K562 (cell line): ENCODE results near the gene ADGRE2. TPM values are rescaled to one million over a fixed set of nuclear protein-coding genes. Genes with fewer than 3 reads are reported as not detected.

Experiments
- ATAC-seq: fragments of 200-7000 bp; cut with Tn5 transposase; 3 replicates; pipeline ENCODE4 v1.9.1; 2020; ENCODE audit warnings: moderate library complexity
- BruUV-seq: library from RNA; stranded (reverse); fragments of 400-500 nt; replicated peaks from 2 replicates; lab custom pipeline; 2021; lab: Mats Ljungman, UMichigan
- CTCF ChIA-PET: fragments of 300-600 bp; formaldehyde crosslinking; extraction: SDS; loops from one replicate; lab custom pipeline; 2021; ENCODE audit warnings: low intra/inter-chr PET ratio; lab: Yijun Ruan, JAX
- POLR2A ChIA-PET: fragments of 300-600, 350-650 bp; sonication (Branson Sonifier 250); formaldehyde crosslinking; extraction: SDS; loops from one replicate; lab custom pipeline; 2021; ENCODE audit warnings: antibody characterized with exemption, inconsistent platforms; lab: Yijun Ruan, JAX
- DNase-seq, 4 experiments: peaks; one replicate each; pipeline versions ENCODE4 v3.0.0 to v3.0.0-alpha.2; 2011 to 2018; ENCODE audit warnings: low spot score in 3 of 4, mixed read lengths in 3 of 4; ENCODE audit errors: extremely low read depth in 1 of 4
- FAIRE-seq: peaks from 2 replicates; lab custom pipeline; 2011; peaks lifted over from hg19 to GRCh38; lab: Jason Lieb, UNC
- H2AFZ ChIP-seq: 2 replicates; pipeline ENCODE4 v1.6.0; 2011; ENCODE audit warnings: low read depth, low read length, control low read depth, inconsistent platforms
- H3K27ac ChIP-seq: fragments of 200-600 bp; 3 replicates; pipeline ENCODE4 v1.8.0; 2011; ENCODE audit warnings: low read depth, mild to moderate bottlenecking, control low read depth, inconsistent platforms, low read length, moderate library complexity, mixed read lengths; ENCODE audit errors: extremely low read depth
- H3K27me3 ChIP-seq, 2 experiments: fragments of 300-600 bp in 1 of 2; 2 replicates in 1 of 2; 3 replicates in 1 of 2; pipeline versions ENCODE4 v1.6.0 to v1.8.0; 2011; ENCODE audit warnings: inconsistent platforms in 2 of 2, low read length in 2 of 2, mild to moderate bottlenecking in 1 of 2, mixed read lengths in 1 of 2, moderate library complexity in 1 of 2; ENCODE audit not compliant: control insufficient read depth in 2 of 2, insufficient read depth in 2 of 2
- H3K36me3 ChIP-seq: fragments of 300-600 bp; 3 replicates; pipeline ENCODE4 v1.8.0; 2011; ENCODE audit warnings: mild to moderate bottlenecking, low read length, inconsistent platforms; ENCODE audit not compliant: control insufficient read depth, insufficient read depth
- H3K4me1 ChIP-seq, 2 experiments: fragments of 200-600 bp in 1 of 2; replicated peaks in 1 of 2; 2 replicates in 1 of 2; 3 replicates in 1 of 2; pipeline versions ENCODE4 v1.5.1 to v1.8.0; 2011; ENCODE audit warnings: inconsistent platforms in 2 of 2, low read length in 2 of 2, mild to moderate bottlenecking in 1 of 2, mixed read lengths in 1 of 2, moderate library complexity in 1 of 2; ENCODE audit not compliant: control insufficient read depth in 2 of 2, insufficient read depth in 2 of 2
- H3K4me2 ChIP-seq: 2 replicates; pipeline ENCODE4 v1.6.1; 2011; ENCODE audit warnings: low read length, control low read depth, inconsistent platforms, mixed read lengths; ENCODE audit not compliant: insufficient read depth
- H3K4me3 ChIP-seq: fragments of 200-600 bp; sonication (generic), shearing (Covaris generic); 2 replicates; pipeline ENCODE4 v1.5.1; 2016; ENCODE audit warnings: control low read depth, inconsistent platforms
- H3K79me2 ChIP-seq: fragments of 200-600 bp; 3 replicates; pipeline ENCODE4 v1.8.0; 2011; ENCODE audit warnings: low read length, inconsistent platforms; ENCODE audit not compliant: control insufficient read depth, insufficient read depth
- H3K9ac ChIP-seq, 2 experiments: 2 replicates each; pipeline versions ENCODE4 v1.6.0 to v1.6.1; 2011; ENCODE audit warnings: low read depth in 2 of 2, low read length in 2 of 2, control low read depth in 1 of 2, inconsistent platforms in 1 of 2, mild to moderate bottlenecking in 1 of 2, mixed read lengths in 1 of 2; ENCODE audit not compliant: insufficient read depth in 1 of 2
- H3K9me1 ChIP-seq: one replicate; pipeline ENCODE4 v1.6.0; 2011; ENCODE audit warnings: inconsistent platforms, mild to moderate bottlenecking, low read length, moderate library complexity; ENCODE audit not compliant: control insufficient read depth, insufficient read depth
- H3K9me3 ChIP-seq: replicated peaks from 2 replicates; pipeline ENCODE4 v1.5.1; 2011; ENCODE audit warnings: low read depth, low read length, inconsistent platforms; ENCODE audit not compliant: control insufficient read depth, insufficient read depth
- H4K20me1 ChIP-seq: replicated peaks from 2 replicates; pipeline ENCODE4 v1.6.1; 2011; ENCODE audit warnings: low read length, inconsistent platforms, mixed read lengths; ENCODE audit not compliant: control insufficient read depth, insufficient read depth
- FOSL1 ChIP-seq: fragments of 200-800 bp; sonication (Bioruptor generic); conservative IDR thresholded peaks from 2 replicates; pipeline ENCODE4 v1.6.1; 2016; ENCODE audit warnings: missing genetic modification characterization, missing compliant biosample characterization
- GTF2B ChIP-seq: IDR thresholded peaks from 2 replicates; pipeline ENCODE4 v1.6.1; 2011; ENCODE audit not compliant: insufficient read length; ENCODE audit errors: extremely low read depth
- MAFF ChIP-seq: IDR thresholded peaks from 2 replicates; pipeline ENCODE4 v1.6.1; 2012; ENCODE audit warnings: low read length, improper control_type of control experiment
- PHF20 ChIP-seq: fragments of 450-650 bp; IDR thresholded peaks from 2 replicates; pipeline ENCODE4 v1.6.1; 2018; ENCODE audit not compliant: partially characterized antibody
- PREB ChIP-seq: sonication (generic); formaldehyde crosslinking; IDR thresholded peaks from 2 replicates; pipeline ENCODE4 v1.8.1; 2023; ENCODE audit warnings: mild to moderate bottlenecking, missing genetic modification reagents
- RBM22 ChIP-seq: fragments of 200-400 bp; formaldehyde crosslinking; IDR thresholded peaks from 2 replicates; pipeline ENCODE4 v1.6.1; 2018; ENCODE audit warnings: low read length, low read depth; ENCODE audit not compliant: poor library complexity, severe bottlenecking
- SIN3B ChIP-seq: fragments of 450-650 bp; IDR thresholded peaks from 2 replicates; pipeline ENCODE4 v1.6.1; 2017; ENCODE audit warnings: low read depth, mild to moderate bottlenecking, moderate library complexity
- SMARCA5 ChIP-seq: fragments of 450-650 bp; IDR thresholded peaks from 2 replicates; pipeline ENCODE4 v1.6.1; 2016
- TRIM28 ChIP-seq: fragments of 450-650 bp; IDR thresholded peaks from 2 replicates; pipeline ENCODE4 v1.6.1; 2017
- XRCC3 ChIP-seq: fragments of 450-650 bp; IDR thresholded peaks from 2 replicates; pipeline ENCODE4 v1.6.1; 2017; ENCODE audit warnings: mild to moderate bottlenecking, moderate library complexity
- ZFP30 ChIP-seq: fragments of 250-450 bp; sonication (Bioruptor Pico); IDR thresholded peaks from 2 replicates; pipeline ENCODE4 v1.8.0; 2022; ENCODE audit warnings: moderate library complexity, mild to moderate bottlenecking, inconsistent platforms, borderline replicate concordance
- ZNF274 ChIP-seq: IDR thresholded peaks from 2 replicates; pipeline ENCODE4 v1.6.1; 2011; ENCODE audit warnings: low read depth, mild to moderate bottlenecking, low read length, moderate library complexity, borderline replicate concordance
- ZNF398 ChIP-seq: fragments of 250-450 bp; sonication (Bioruptor Pico); IDR thresholded peaks from 2 replicates; pipeline ENCODE4 v1.8.0; 2021; ENCODE audit warnings: moderate library complexity, mild to moderate bottlenecking, inconsistent platforms
- WGBS: fragments of 100-300 bp; shearing (Covaris generic); methylation state at CpG from one replicate; pipeline ENCODE4 v1.1.6; 2016; ENCODE audit warnings: low coverage, mixed read lengths; ENCODE audit not compliant: insufficient coverage; ENCODE audit errors: missing lambda C conversion rate; 5-methylcytosine and 5-hydroxymethylcytosine counted together
- in situ Hi-C: fragments of 300-500 bp; cut with MboI; formaldehyde crosslinking; loops from 4 replicates; pipeline ENCODE4 v1.15.0; 2018; ENCODE audit warnings: inconsistent platforms, mixed read lengths
- intact Hi-C: fragments of 100-400 bp; cut with micrococcal nuclease; formaldehyde crosslinking; loops from 2 replicates; pipeline ENCODE4 v1.14.2; 2022
- polyA plus RNA-seq, 8 experiments: library from polyadenylated mRNA; depleted of rRNA in 4 of 8; stranded (reverse) in 5 of 8; unstranded in 3 of 8; fragments of >200 nt; fragmentation: Nextera tagmentation in 2 of 8; fragmentation: Illumina TruSeq in 1 of 8; extraction: Ambion mirVana in 2 of 8; extraction: Trizol in 1 of 8; gene quantifications; 2 replicates each; pipeline versions ENCODE4 v1.2.1 to v1.2.3, GENCODE V29; 2011 to 2014; ENCODE audit warnings: inconsistent platforms in 1 of 8, missing spikeins in 1 of 8
- total RNA-seq, 7 experiments: library from RNA; depleted of rRNA in 6 of 7; stranded (reverse); fragments of >200 nt in 6 of 7; fragmentation: Illumina TruSeq in 2 of 7; extraction: Trizol in 2 of 7; gene quantifications; 2 replicates each; pipeline versions ENCODE4 v1.2.1 to v1.2.3, GENCODE V29; 2011 to 2021; ENCODE audit warnings: low replicate concordance in 1 of 7
- TF ChIP-seq, protein P1 (sequence below): fragments of 250-450 bp; sonication (Bioruptor Pico); IDR thresholded peaks from 2 replicates; pipeline ENCODE4 v1.4.0; 2020

The ADGRE2 gene
- total and polyA plus RNA-seq, 9 of the 15 experiments (the other 6 are each of a cell fraction or from before 2014, with no cell fraction given) = 4.3 to 17.3 (median 9.8) TPM

DNA sequence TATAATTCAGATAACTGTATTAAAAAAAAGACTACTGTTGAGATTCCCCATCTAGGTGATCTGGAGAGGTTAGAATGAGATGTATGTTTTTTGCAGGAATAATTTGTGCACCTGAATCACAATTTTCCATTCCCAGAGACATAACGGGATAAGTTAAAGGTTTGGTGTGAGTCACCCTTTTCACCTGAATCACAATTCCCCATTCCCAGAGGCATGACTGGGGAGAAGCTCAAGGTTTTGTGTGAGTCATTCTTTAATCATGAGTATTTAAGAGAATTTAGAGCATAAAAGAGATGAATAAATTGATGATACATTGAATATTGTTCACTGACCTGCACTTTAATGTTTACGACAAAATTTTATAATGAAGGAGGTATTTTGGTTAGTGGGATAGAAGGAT lies 47.6 kb upstream of the ADGRE2 start:
- in situ Hi-C loops = no loop called here
- no peaks in the 10 kb centered on the region for H3K36me3 ChIP-seq
- H3K79me2 ChIP-seq = no peaks in the 10 kb centered on the region
- ATAC-seq (no peak), FAIRE-seq (no peak), DNase-seq (no peak)
- no peak overlapping the region for H3K9ac ChIP-seq
- no peaks in the 10 kb centered on the region for H3K9me1 ChIP-seq
- BruUV-seq = no TSS peak
- H3K27me3 ChIP-seq = peaks cover 5 to 10% of the 10 kb centered on the region in 2 experiments; a peak in 2 of 5 replicates
- H3K27ac ChIP-seq = no peak overlapping the region
- no peak overlapping the region for H3K4me2 ChIP-seq
- ChIA-PET CTCF (no interaction called here), POLR2A (interaction anchor here (0.6 kb wide), 1 partner anchor 9 kb away, joined by 3 read pairs; the partner anchor contains the start of genes OR7A5 and OR7C1)
- H3K4me3 ChIP-seq = no peak overlapping the region
- 0% methylated on average over 2 of the region's 2 CpGs for WGBS
- no peaks in the 10 kb centered on the region for H4K20me1 ChIP-seq
- 0 out of 2 replicates have a peak, but pooled peaks cover 2% of the 10 kb centered on the region for H3K9me3 ChIP-seq
- intact Hi-C loops = no loop called here
- H3K4me1 ChIP-seq = peaks cover 0 to 3% of the 10 kb centered on the region in 2 experiments; a peak in 3 of 5 replicates
- H2AFZ ChIP-seq = no peak overlapping the region
- TF ChIP-seq RBM22 (no peak), ZNF274 (no peak), MAFF (no peak), PHF20 (no peak), TRIM28 (no peak), FOSL1 (tag) (no peak), XRCC3 (no peak), PREB (no peak), ZNF398 (CRISPR knock-in tag) (no peak), SMARCA5 (no peak), GTF2B (no peak), SIN3B (no peak), ZFP30 (CRISPR knock-in tag) (no peak)
- TF ChIP-seq, protein P1, sequence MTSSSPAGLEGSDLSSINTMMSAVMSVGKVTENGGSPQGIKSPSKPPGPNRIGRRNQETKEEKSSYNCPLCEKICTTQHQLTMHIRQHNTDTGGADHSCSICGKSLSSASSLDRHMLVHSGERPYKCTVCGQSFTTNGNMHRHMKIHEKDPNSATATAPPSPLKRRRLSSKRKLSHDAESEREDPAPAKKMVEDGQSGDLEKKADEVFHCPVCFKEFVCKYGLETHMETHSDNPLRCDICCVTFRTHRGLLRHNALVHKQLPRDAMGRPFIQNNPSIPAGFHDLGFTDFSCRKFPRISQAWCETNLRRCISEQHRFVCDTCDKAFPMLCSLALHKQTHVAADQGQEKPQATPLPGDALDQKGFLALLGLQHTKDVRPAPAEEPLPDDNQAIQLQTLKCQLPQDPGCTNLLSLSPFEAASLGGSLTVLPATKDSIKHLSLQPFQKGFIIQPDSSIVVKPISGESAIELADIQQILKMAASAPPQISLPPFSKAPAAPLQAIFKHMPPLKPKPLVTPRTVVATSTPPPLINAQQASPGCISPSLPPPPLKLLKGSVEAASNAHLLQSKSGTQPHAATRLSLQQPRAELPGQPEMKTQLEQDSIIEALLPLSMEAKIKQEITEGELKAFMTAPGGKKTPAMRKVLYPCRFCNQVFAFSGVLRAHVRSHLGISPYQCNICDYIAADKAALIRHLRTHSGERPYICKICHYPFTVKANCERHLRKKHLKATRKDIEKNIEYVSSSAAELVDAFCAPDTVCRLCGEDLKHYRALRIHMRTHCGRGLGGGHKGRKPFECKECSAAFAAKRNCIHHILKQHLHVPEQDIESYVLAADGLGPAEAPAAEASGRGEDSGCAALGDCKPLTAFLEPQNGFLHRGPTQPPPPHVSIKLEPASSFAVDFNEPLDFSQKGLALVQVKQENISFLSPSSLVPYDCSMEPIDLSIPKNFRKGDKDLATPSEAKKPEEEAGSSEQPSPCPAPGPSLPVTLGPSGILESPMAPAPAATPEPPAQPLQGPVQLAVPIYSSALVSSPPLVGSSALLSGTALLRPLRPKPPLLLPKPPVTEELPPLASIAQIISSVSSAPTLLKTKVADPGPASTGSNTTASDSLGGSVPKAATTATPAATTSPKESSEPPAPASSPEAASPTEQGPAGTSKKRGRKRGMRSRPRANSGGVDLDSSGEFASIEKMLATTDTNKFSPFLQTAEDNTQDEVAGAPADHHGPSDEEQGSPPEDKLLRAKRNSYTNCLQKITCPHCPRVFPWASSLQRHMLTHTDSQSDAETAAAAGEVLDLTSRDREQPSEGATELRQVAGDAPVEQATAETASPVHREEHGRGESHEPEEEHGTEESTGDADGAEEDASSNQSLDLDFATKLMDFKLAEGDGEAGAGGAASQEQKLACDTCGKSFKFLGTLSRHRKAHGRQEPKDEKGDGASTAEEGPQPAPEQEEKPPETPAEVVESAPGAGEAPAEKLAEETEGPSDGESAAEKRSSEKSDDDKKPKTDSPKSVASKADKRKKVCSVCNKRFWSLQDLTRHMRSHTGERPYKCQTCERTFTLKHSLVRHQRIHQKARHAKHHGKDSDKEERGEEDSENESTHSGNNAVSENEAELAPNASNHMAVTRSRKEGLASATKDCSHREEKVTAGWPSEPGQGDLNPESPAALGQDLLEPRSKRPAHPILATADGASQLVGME (CRISPR knock-in tag) = no peak
